ENCODE data around the gene CAMSAP2. TPM values are rescaled to one million over a fixed set of nuclear protein-coding genes. Genes with fewer than 3 reads are reported as not detected.

Gene CAMSAP2
- total RNA-seq (10 to 100 TPM; 36.4 to 47.1 (median 38.1) TPM), polyA plus RNA-seq (10 to 100 TPM in 1 of 2 donors, 1 to 10 TPM in 1; 7.0 to 11.3 TPM)
- long read RNA-seq, donor 1, partial matches to known transcripts, result 4 of 5 reads
- long read RNA-seq, donor 1, other reads (novel, unspliced or antisense), result 1 of 5 reads
- long read RNA-seq, donor 2, partial matches to known transcripts, result 13 of 16 reads
- long read RNA-seq, donor 2, other reads (novel, unspliced or antisense), result 3 of 16 reads
- long read RNA-seq, donor 3, partial matches to known transcripts, result 13 of 13 reads
- long read RNA-seq, donor 3, other reads (novel, unspliced or antisense), result 0 of 13 reads

DNA sequence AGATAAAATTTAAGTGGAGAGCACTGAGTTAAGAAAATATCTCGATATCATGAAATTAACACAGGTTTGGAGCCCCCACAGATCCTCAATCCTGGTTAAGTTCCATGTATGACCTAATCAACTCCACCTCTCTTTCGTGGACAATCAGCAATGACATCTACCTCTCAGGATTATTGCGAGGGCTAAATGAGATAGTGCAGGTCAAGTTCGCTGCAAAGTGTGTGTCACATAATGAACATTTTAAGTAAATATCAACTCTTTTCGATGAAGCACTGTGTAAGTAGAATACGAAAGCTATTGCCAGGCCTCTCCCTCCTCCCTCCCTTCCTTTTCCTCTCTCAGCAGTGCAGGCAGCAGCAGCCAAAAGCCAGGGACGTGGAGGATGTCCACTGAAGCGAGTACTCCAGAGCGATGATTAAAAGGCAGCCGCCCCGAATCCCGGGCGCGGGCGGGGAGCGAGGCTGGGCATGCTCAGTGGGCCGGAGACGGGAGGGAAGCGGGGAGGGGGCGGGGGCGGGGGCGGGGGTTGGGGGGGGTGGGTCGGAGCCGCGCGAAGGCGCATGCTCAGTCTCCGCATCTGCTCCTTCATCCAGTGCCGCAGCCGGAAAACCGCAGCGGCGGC is at the start of gene CAMSAP2:
TSS of gene CAMSAP2 (plus strand) at position 567 of the 622 bp plus-strand sequence. CDS start 935 bp downstream, outside the sequence.
- H3K4me1 ChIP-seq, result peaks cover 5 to 42% (median 34%) of the 10 kb centered on the region in 9 donors
- peak; percentile 91 to 92 for DNase-seq
- peaks cover 0 to 39% (median 0%) of the 10 kb centered on the region in 7 donors for H3K27me3 ChIP-seq
- peak; percentile 89 to 97 (median 92) for ATAC-seq
- no peaks in the 10 kb centered on the region for H3K36me3 ChIP-seq
- peak within 1 kb of the TSS; percentile 69 to 98 (median 90) for H3K4me3 ChIP-seq
- no peaks in the 10 kb centered on the region for H3K9me3 ChIP-seq
- intact Hi-C loops (cut with DNase I), result loop anchor here in 9 of 10 donors (2.0 to 10.0 kb wide), 7 partner anchors 64 to 118 kb away; partner anchors contain the start of genes KIF14 (in 3 of the 9) and DDX59 (in 1 of the 9)
- 1% methylated on average over 30 to 31 of the region's 33 CpGs for WGBS, 2 donors
- H3K27ac ChIP-seq, result peak within 1 kb of the TSS; percentile 97 to 100 (median 100)
- TF ChIP-seq CTCF (IDR thresholded peaks at IDR 0.05), result no peak

DNA sequence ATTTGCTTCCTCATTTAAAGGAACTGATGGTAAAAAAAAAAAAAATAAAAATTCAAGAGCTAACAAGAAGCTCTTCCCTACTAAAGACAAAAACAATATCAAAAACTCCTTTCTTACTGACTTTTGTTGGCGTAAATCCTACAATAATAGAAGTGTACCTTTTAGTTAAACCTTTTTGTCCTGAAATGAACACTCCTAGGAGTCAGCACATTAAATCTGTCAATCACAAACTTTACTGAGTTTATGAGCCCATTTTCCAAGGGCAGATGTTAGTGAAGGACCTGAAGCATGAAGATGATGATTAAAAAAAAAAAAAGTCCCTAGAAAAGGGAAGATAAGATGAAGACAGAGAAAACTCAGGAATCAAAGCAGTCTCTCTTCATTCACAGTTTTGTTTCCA is 46.4 kb upstream of the CAMSAP2 start:
- DNase-seq (no peak), ATAC-seq (no peak)
- Histone ChIP-seq H3K4me1 (no peaks in the 10 kb centered on the region), H3K9me3 (no peaks in the 10 kb centered on the region), H3K4me3 (no peak overlapping the region), H3K36me3 (no peaks in the 10 kb centered on the region), H3K27me3 (no peaks in the 10 kb centered on the region), H3K27ac (no peak overlapping the region)
- 93 to 95% methylated on average over 1 of the region's 1 CpG for WGBS, 2 donors
- intact Hi-C loops (cut with DNase I), result no loop called here
- TF ChIP-seq CTCF (IDR thresholded peaks at IDR 0.05), result no peak

- intact Hi-C loops (cut with DNase I), result no loop called here
- Histone ChIP-seq H3K4me1 (no peaks in the 10 kb centered on the region), H3K9me3 (no peaks in the 10 kb centered on the region), H3K27me3 (no peaks in the 10 kb centered on the region), H3K27ac (no peak overlapping the region), H3K4me3 (no peak overlapping the region), H3K36me3 (no peaks in the 10 kb centered on the region)
- TF ChIP-seq CTCF (IDR thresholded peaks at IDR 0.05), result no peak
- DNase-seq (no peak), ATAC-seq (no peak)
These were observed 45.4 kb upstream of the CAMSAP2 start for GRCh38 chr1:200693327-200693726.

- no peak overlapping the region for H3K4me3 ChIP-seq
- H3K4me1 ChIP-seq, result no peaks in the 10 kb centered on the region
- peaks cover 0 to 3% (median 0%) of the 10 kb centered on the region in 11 donors for H3K9me3 ChIP-seq
- DNase-seq (no peak), ATAC-seq (no peak)
- TF ChIP-seq CTCF (IDR thresholded peaks at IDR 0.05), result no peak
- no peaks in the 10 kb centered on the region for H3K27me3 ChIP-seq
- intact Hi-C loops (cut with DNase I), result no loop called here
- no peak overlapping the region for H3K27ac ChIP-seq
- H3K36me3 ChIP-seq, result no peaks in the 10 kb centered on the region
- WGBS, 2 donors, result 54 to 66% methylated on average over 3 of the region's 3 CpGs
These were observed 44.0 kb upstream of the CAMSAP2 start for GRCh38 chr1:200694738-200695137.
